Stomach (tissue), 9 donors: ENCODE data around the gene RIMS4. TPM values are rescaled to one million over a fixed set of nuclear protein-coding genes. Genes with fewer than 3 reads are reported as not detected.

Source experiments
- DNase-seq, 2 donors: peaks; one replicate each; pipeline versions ENCODE4 v3.0.0 to v3.0.0-alpha.2; 2013 to 2019
- H3K27ac ChIP-seq, 5 donors: fragments of 200-600 bp in 4 of 5; sonication (generic) in 4 of 5; one replicate each; pipeline ENCODE4 v1.5.1; 2013 to 2019; ENCODE audit warnings: mild to moderate bottlenecking in 1 of 5, moderate library complexity in 1 of 5
- H3K27me3 ChIP-seq, 3 donors: fragments of 200-600 bp; sonication (generic); one replicate each; pipeline ENCODE4 v1.5.1; 2017 to 2019; ENCODE audit warnings: mixed run types in 1 of 3
- H3K36me3 ChIP-seq, 4 donors: fragments of 200-600 bp; sonication (generic); 1 replicate in 3 of 4; 2 replicates in 1 of 4; pipeline ENCODE4 v1.5.1; 2016 to 2019
- H3K4me1 ChIP-seq, 4 donors: fragments of 200-600 bp; sonication (generic); one replicate each; pipeline ENCODE4 v1.5.1; 2016 to 2019
- H3K4me3 ChIP-seq, 4 donors: fragments of 200-600 bp; sonication (generic) in 3 of 4; one replicate each; pipeline ENCODE4 v1.5.1; 2016 to 2019; ENCODE audit warnings: mild to moderate bottlenecking in 1 of 4
- H3K9me3 ChIP-seq, 4 donors: fragments of 200-600 bp; sonication (generic); one replicate each; pipeline ENCODE4 v1.5.1; 2016 to 2019
- CTCF ChIP-seq, 7 experiments: fragments of 450-650 bp in 4 of 7; fragments of 200-600 bp in 3 of 7; sonication (generic) in 3 of 7; IDR thresholded peaks; one replicate each; pipeline ENCODE4 v1.5.1; 2016 to 2019; ENCODE audit warnings: antibody characterized with exemption in 7 of 7, control low read depth in 2 of 7, mild to moderate bottlenecking in 1 of 7
- EP300 ChIP-seq: sonication (generic); formaldehyde crosslinking; IDR thresholded peaks from one replicate; pipeline ENCODE4 v1.6.1; 2017; ENCODE audit warnings: antibody characterized with exemption
- POLR2A ChIP-seq, 4 donors: fragments of 450-650 bp; IDR thresholded peaks; one replicate each; pipeline ENCODE4 v1.6.1; 2016; ENCODE audit warnings: antibody characterized with exemption in 4 of 4, control low read depth in 2 of 4, mild to moderate bottlenecking in 1 of 4, moderate library complexity in 1 of 4
- POLR2AphosphoS5 ChIP-seq, 3 donors: sonication (generic); formaldehyde crosslinking; IDR thresholded peaks; one replicate each; pipeline ENCODE4 v1.6.1; 2016; ENCODE audit warnings: antibody characterized with exemption in 3 of 3
- WGBS, 5 donors: extraction: QIAGEN DNeasy Blood & Tissue Kit in 3 of 5; methylation state at CpG; one replicate each; pipeline versions ENCODE4 v1.1.5 to v1.1.7; 2013 to 2018; 5-methylcytosine and 5-hydroxymethylcytosine counted together
- intact Hi-C: fragments of 100-400 bp; cut with DNase I; formaldehyde crosslinking; loops from one replicate; pipeline ENCODE4 v1.15.1; 2023; ENCODE audit warnings: low total_unique reads
- polyA plus RNA-seq, 3 donors: library from polyadenylated mRNA; stranded (reverse); fragments of 200-250 nt; gene quantifications; one replicate each; pipeline ENCODE4 v1.2.3, GENCODE V29; 2013
- total RNA-seq, 5 donors: library from RNA; depleted of rRNA; stranded (reverse); fragments of >200 nt; gene quantifications; one replicate each; pipeline versions ENCODE4 v1.1.0 to v1.2.3, GENCODE V29; 2014 to 2016
- donor health status: healthy with polysubstance abuse.
- donor health status: Bipolar disorder and iron deficiency.
- donor health status: healthy.

RIMS4 gene
- total and polyA plus RNA-seq, 8 donors: 0.55 to 2.2 (median 1.5) TPM; not detected in 2

- intact Hi-C loops: loop anchor here (5.0 kb wide), 1 partner anchor 48 kb away; no protein-coding TSS in a partner anchor
- Histone ChIP-seq H3K27me3 (no peaks in the 10 kb centered on the region), H3K27ac (peak overlapping the region in 1 of 5 donors; percentile 24)
Observed at GRCh38 chr20:44734938-44735337, 75.4 kb downstream of the RIMS4 start.

GRCh38 chr20:44733341-44734069 is 76.8 kb downstream of the RIMS4 start:
- DNase-seq: peak; percentile 81 to 88
- peak overlapping the region in 1 of 5 donors; percentile 41 for H3K27ac ChIP-seq
- no peaks in the 10 kb centered on the region for H3K9me3 ChIP-seq
- WGBS, 5 donors: 21 to 34% (median 25%) methylated on average over 7 of the region's 7 CpGs
- H3K4me3 ChIP-seq: no peak overlapping the region
- TF ChIP-seq EP300 (no peak), CTCF (IDR thresholded peaks at IDR 0.05) (peak in 5 of 7 experiments; percentile 78 to 95 (median 87)), POLR2A (IDR thresholded peaks at IDR 0.05) (no peak), POLR2AphosphoS5 (IDR thresholded peaks at IDR 0.05) (peak; percentile 10 to 56 (median 15))
- H3K4me1 ChIP-seq: peaks cover 17 to 41% (median 38%) of the 10 kb centered on the region in 4 donors
- intact Hi-C loops: loop anchor here (5.0 kb wide), 1 partner anchor 46 kb away; no protein-coding TSS in a partner anchor
- H3K36me3 ChIP-seq: no peaks in the 10 kb centered on the region
- H3K27me3 ChIP-seq: peaks cover 0 to 4% (median 0%) of the 10 kb centered on the region in 3 donors

More at GRCh38 chr20:44734938-44735337, 75.4 kb downstream of the RIMS4 start:
- Histone ChIP-seq H3K4me1 (peaks cover 6 to 41% (median 30%) of the 10 kb centered on the region in 4 donors), H3K36me3 (no peaks in the 10 kb centered on the region), H3K9me3 (no peaks in the 10 kb centered on the region), H3K4me3 (no peak overlapping the region)
- TF ChIP-seq POLR2AphosphoS5 (IDR thresholded peaks at IDR 0.05): no peak
- TF ChIP-seq EP300: no peak
- TF ChIP-seq CTCF (IDR thresholded peaks at IDR 0.05): no peak
- TF ChIP-seq POLR2A (IDR thresholded peaks at IDR 0.05): no peak
- no peak for DNase-seq
- 65 to 78% (median 69%) methylated on average over 3 of the region's 3 CpGs for WGBS, 5 donors

- TF ChIP-seq POLR2AphosphoS5 (IDR thresholded peaks at IDR 0.05) (peak in 1 of 3 donors; percentile 39), POLR2A (IDR thresholded peaks at IDR 0.05) (no peak), CTCF (IDR thresholded peaks at IDR 0.05) (no peak)
- peak overlapping the region in 4 of 5 donors; percentile 31 to 56 (median 44) for H3K27ac ChIP-seq
- H3K36me3 ChIP-seq: no peaks in the 10 kb centered on the region
- no peak for DNase-seq
- peaks cover 17 to 44% (median 38%) of the 10 kb centered on the region in 4 donors for H3K4me1 ChIP-seq
- 20 to 57% (median 50%) methylated on average over 6 of the region's 6 CpGs for WGBS, 5 donors
- intact Hi-C loops: loop anchor here (5.0 kb wide), 1 partner anchor 45 kb away; no protein-coding TSS in a partner anchor
- H3K4me3 ChIP-seq: no peak overlapping the region
- peaks cover 0 to 4% (median 0%) of the 10 kb centered on the region in 3 donors for H3K27me3 ChIP-seq
- H3K9me3 ChIP-seq: no peaks in the 10 kb centered on the region
Observed at GRCh38 chr20:44732327-44732726, 78.0 kb downstream of the RIMS4 start.

- no peaks in the 10 kb centered on the region for H3K9me3 ChIP-seq
- TF ChIP-seq POLR2AphosphoS5 (IDR thresholded peaks at IDR 0.05) (no peak), POLR2A (IDR thresholded peaks at IDR 0.05) (no peak), EP300 (no peak), CTCF (IDR thresholded peaks at IDR 0.05) (no peak)
- H3K36me3 ChIP-seq: no peaks in the 10 kb centered on the region
- H3K27me3 ChIP-seq: peaks cover 0 to 4% (median 0%) of the 10 kb centered on the region in 3 donors
- DNase-seq: peak in 1 of 2 donors; percentile 81
- no peak overlapping the region for H3K4me3 ChIP-seq
- intact Hi-C loops: loop anchor here (5.0 kb wide), 1 partner anchor 44 kb away; no protein-coding TSS in a partner anchor
- peaks cover 17 to 44% (median 38%) of the 10 kb centered on the region in 4 donors for H3K4me1 ChIP-seq
- peak overlapping the region in 3 of 5 donors; percentile 31 to 56 (median 41) for H3K27ac ChIP-seq
- 39 to 70% (median 46%) methylated on average over 3 to 8 of the region's 8 CpGs for WGBS, 5 donors
Observed at GRCh38 chr20:44731657-44732056, 78.7 kb downstream of the RIMS4 start.
